ENCODE measurements around the gene GRIK1.

GRCh38 chr21:29951911-29952310 is 12.1 kb upstream of the GRIK1 start:
- TF ChIP-seq CTCF (IDR thresholded peaks at IDR 0.05) (no peak), EZH2 (IDR thresholded peaks at IDR 0.05; ENCODE audit: borderline replicate concordance, insufficient read depth, low read depth, low read length, poor library complexity, severe bottlenecking) (no peak)
